Mesothelial cell of epicardium (in vitro differentiated cells): Measurements from ENCODE around the gene TBX1. TPM values are rescaled to one million over a fixed set of nuclear protein-coding genes. Genes with fewer than 3 reads are reported as not detected.
A peak's percentile ranks its signal among the peaks of the same experiment; 100 is the strongest.

Source experiments
- DNase-seq, 2 experiments: peaks; one replicate each; pipeline ENCODE4 v3.0.0; 2021; ENCODE audit warnings: low spot score in 2 of 2; ENCODE audit not compliant: unreplicated experiment in 2 of 2
- H3K27ac Mint-ChIP-seq: 2 replicates; pipeline ENCODE4 v1.8.0; 2021; ENCODE audit warnings: mixed read lengths
- H3K27me3 Mint-ChIP-seq: 2 replicates; pipeline ENCODE4 v1.8.0; 2021; ENCODE audit warnings: low read depth, mixed read lengths
- H3K36me3 Mint-ChIP-seq: 2 replicates; pipeline ENCODE4 v1.8.0; 2021; ENCODE audit warnings: mixed read lengths
- H3K4me1 Mint-ChIP-seq: 2 replicates; pipeline ENCODE4 v1.8.0; 2021; ENCODE audit warnings: mixed read lengths
- H3K4me3 Mint-ChIP-seq: 2 replicates; pipeline ENCODE4 v1.8.0; 2021; ENCODE audit warnings: mild to moderate bottlenecking, moderate library complexity, mixed read lengths
- H3K9me3 Mint-ChIP-seq: 2 replicates; pipeline ENCODE4 v1.8.0; 2021; ENCODE audit warnings: mixed read lengths
- CTCF ChIP-seq: fragments of 200-600 bp; sonication (generic); IDR thresholded peaks from one replicate; pipeline ENCODE4 v1.5.0; 2021; ENCODE audit warnings: antibody characterized with exemption; ENCODE audit not compliant: unreplicated experiment
- total RNA-seq: library from RNA; stranded (reverse); gene quantifications from 3 replicates; pipeline ENCODE4 v1.2.1, GENCODE V29; 2021

Gene TBX1
- total RNA-seq, 1 donor from 2014 or later, result 0.45 TPM

DNA sequence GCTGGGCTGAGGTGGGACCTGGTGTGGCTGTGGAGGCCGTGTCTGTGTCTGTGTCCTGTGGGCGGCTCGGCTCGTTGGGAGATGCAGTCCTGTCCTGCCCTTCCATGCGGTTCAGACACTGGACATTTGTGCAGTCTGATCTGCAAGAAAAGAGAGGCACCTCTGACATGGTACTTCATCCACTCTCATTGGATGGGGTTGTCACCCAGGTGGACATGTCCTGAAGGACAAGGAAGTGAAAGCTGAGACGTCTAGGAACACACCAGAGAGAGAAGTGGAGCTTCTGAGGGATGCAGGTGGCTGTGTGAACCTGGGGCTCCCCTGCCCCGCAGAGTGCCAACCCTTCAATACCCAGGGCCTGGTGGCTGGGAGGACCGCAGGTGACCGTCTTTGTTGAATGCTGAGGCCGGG lies 18.4 kb downstream of the TBX1 start:
- Mint-ChIP-seq H3K9me3 (peaks cover 5% of the 10 kb centered on the region), H3K27ac (no peak overlapping the region), H3K4me1 (peaks cover 4% of the 10 kb centered on the region), H3K27me3 (peaks cover 46% of the 10 kb centered on the region), H3K4me3 (no peak overlapping the region), H3K36me3 (no peaks in the 10 kb centered on the region)
- TF ChIP-seq CTCF, result no peak
- DNase-seq, result no peak

DNA sequence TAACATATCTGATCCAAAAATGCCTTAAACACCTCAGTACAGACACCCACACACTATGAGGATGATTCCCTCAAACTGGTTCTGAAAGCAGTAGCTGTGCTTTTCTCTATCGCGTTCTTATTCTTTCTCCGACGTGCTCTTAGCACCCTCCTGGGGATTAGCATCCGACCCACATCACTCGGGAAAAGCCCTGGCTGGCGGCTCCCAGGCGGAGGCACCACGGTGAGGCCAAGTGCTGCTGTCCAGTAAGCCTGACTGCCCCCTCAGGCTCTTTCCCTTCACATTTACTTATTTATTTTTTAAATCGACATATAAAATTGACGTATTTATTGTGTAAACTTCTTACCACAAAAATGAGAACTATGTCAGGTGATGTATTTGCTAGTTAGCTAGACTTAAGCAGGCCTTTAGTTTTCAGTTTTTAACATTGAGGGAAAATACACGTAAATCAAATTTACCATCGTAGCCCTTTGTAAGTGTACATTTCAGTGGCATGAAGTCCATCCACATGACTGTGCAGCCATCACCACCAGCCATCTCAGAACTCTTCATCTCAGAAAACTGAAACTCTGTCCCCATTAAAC lies 19.2 kb downstream of the TBX1 start:
- no peak overlapping the region for H3K27ac Mint-ChIP-seq
- H3K36me3 Mint-ChIP-seq, result no peaks in the 10 kb centered on the region
- peaks cover 5% of the 10 kb centered on the region for H3K9me3 Mint-ChIP-seq
- peak in 1 of 2 experiments; percentile 11 for DNase-seq
- H3K4me1 Mint-ChIP-seq, result peaks cover 4% of the 10 kb centered on the region
- TF ChIP-seq CTCF, result no peak
- H3K27me3 Mint-ChIP-seq, result peaks cover 38% of the 10 kb centered on the region
- no peak overlapping the region for H3K4me3 Mint-ChIP-seq

DNA sequence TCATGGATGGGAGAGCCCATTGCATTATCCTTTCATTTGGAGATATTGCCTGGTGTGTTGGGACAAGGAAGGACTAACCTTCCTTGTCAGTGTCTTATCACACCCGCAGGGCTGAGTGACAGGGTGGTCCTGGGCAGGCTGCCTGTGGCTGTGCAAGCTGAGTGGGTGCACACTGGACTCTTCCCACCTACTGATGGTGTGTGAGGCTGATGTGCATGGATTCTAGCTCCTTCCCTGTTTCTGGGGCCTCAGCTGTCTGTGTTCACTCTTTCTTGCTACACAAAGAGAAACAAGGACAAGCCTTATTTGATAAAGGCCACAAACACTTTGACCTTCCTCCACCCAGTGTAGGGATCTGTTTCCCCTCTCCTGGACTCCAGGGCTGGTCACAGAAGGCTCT lies 22.0 kb downstream of the TBX1 start:
- no peak overlapping the region for H3K27ac Mint-ChIP-seq
- H3K36me3 Mint-ChIP-seq, result no peaks in the 10 kb centered on the region

GRCh38 chr22:19783586-19784383 lies 23.2 kb downstream of the TBX1 start:
- TF ChIP-seq CTCF, result no peak
- H3K36me3 Mint-ChIP-seq, result peaks cover 4% of the 10 kb centered on the region
- H3K27me3 Mint-ChIP-seq, result peaks cover 19% of the 10 kb centered on the region
- peaks cover 4% of the 10 kb centered on the region for H3K4me1 Mint-ChIP-seq
- peaks cover 5% of the 10 kb centered on the region for H3K9me3 Mint-ChIP-seq
- peak in 1 of 2 experiments; percentile 14 for DNase-seq
- no peak overlapping the region for H3K27ac Mint-ChIP-seq
- no peak overlapping the region for H3K4me3 Mint-ChIP-seq

More for the DNA sequence above, 22.0 kb downstream of the TBX1 start:
- peaks cover 5% of the 10 kb centered on the region for H3K9me3 Mint-ChIP-seq
- TF ChIP-seq CTCF, result no peak
- DNase-seq, result peak in 1 of 2 experiments; percentile 6
- H3K27me3 Mint-ChIP-seq, result peaks cover 26% of the 10 kb centered on the region
- H3K4me3 Mint-ChIP-seq, result no peak overlapping the region
- H3K4me1 Mint-ChIP-seq, result peaks cover 4% of the 10 kb centered on the region

- H3K27ac Mint-ChIP-seq, result no peak overlapping the region
- no peak overlapping the region for H3K4me3 Mint-ChIP-seq
- H3K36me3 Mint-ChIP-seq, result peaks cover 4% of the 10 kb centered on the region
- H3K9me3 Mint-ChIP-seq, result peaks cover 5% of the 10 kb centered on the region
- peak in 1 of 2 experiments; percentile 16 for DNase-seq
- H3K27me3 Mint-ChIP-seq, result peaks cover 11% of the 10 kb centered on the region
- no peak for TF ChIP-seq CTCF
- H3K4me1 Mint-ChIP-seq, result peaks cover 4% of the 10 kb centered on the region
These were observed 24.0 kb downstream of the TBX1 start for GRCh38 chr22:19784384-19785175.
